GM18526 (cell line): ENCODE measurements around the gene SV2B.

ENCODE experiments used
- POLR2A ChIP-seq: IDR thresholded peaks from 3 replicates; pipeline ENCODE4 v1.6.1; 2011; ENCODE audit not compliant: insufficient read length; ENCODE audit errors: extremely low read depth

SV2B gene

GRCh38 chr15:91279486-91279885 is 179.4 kb downstream of the SV2B start:
- TF ChIP-seq POLR2A = no peak

GRCh38 chr15:91281947-91282346 is 181.9 kb downstream of the SV2B start:
- no peak for TF ChIP-seq POLR2A

- no peak for TF ChIP-seq POLR2A
These were observed 182.4 kb downstream of the SV2B start for GRCh38 chr15:91282486-91282885.

GRCh38 chr15:91283155-91283554 is 183.1 kb downstream of the SV2B start:
- no peak for TF ChIP-seq POLR2A

GRCh38 chr15:91284758-91285466 is 184.9 kb downstream of the SV2B start:
- no peak for TF ChIP-seq POLR2A

GRCh38 chr15:91289324-91289723 is 189.3 kb downstream of the SV2B start:
- TF ChIP-seq POLR2A = no peak

GRCh38 chr15:91290553-91290952 is 190.5 kb downstream of the SV2B start:
- no peak for TF ChIP-seq POLR2A

- TF ChIP-seq POLR2A = no peak
These were observed 191.6 kb downstream of the SV2B start for GRCh38 chr15:91291673-91292072.

- TF ChIP-seq POLR2A = no peak
These were observed 194.3 kb downstream of the SV2B start for GRCh38 chr15:91294344-91294743.

GRCh38 chr15:91294795-91295194 is 194.7 kb downstream of the SV2B start:
- no peak for TF ChIP-seq POLR2A

- TF ChIP-seq POLR2A = no peak
These were observed 198.0 kb downstream of the SV2B start for GRCh38 chr15:91298101-91298500.

- no peak for TF ChIP-seq POLR2A
These were observed 202.8 kb downstream of the SV2B start for GRCh38 chr15:91302588-91303439.

GRCh38 chr15:91304210-91304609 is 204.2 kb downstream of the SV2B start:
- TF ChIP-seq POLR2A = no peak

GRCh38 chr15:91304786-91305185 is 204.7 kb downstream of the SV2B start:
- no peak for TF ChIP-seq POLR2A

GRCh38 chr15:91306144-91306543 is 206.1 kb downstream of the SV2B start:
- no peak for TF ChIP-seq POLR2A

GRCh38 chr15:91307601-91308000 is 207.5 kb downstream of the SV2B start:
- no peak for TF ChIP-seq POLR2A
